ENCODE data around the gene CREB5.
A peak's percentile ranks its signal among the peaks of the same experiment; 100 is the strongest.

Gene CREB5

DNA sequence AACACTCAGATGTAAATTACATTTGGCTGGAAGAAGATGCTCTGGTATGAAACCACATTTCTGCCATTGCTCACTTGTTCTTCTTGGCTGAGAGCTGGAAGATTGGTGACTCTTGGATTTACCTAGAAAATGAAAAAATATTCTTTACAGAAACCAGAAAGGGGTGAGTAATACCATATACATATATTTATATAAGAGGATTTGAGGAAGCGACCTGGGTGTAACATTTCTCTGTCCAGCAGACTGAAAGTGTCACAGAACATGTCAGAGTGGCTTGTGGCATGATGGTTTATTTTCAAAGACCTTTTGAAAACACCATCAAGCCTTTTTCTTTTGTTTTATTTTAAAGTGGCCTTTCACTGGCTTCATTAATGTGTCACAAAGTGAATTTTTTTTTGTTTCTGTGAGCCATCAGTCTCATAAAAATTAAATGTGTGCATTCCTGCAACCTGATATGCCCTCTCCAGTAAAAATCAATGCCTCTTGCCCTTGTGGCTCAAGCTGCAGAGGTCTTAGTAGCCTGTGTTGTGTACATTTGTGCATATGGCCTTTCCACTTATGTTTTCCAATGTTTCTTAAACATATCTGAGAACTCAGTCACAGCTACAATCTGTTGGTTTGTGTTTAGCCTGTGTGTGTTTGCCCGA is 23.5 kb downstream of the CREB5 start:
- peak; percentile 25 for DNase-seq

DNA sequence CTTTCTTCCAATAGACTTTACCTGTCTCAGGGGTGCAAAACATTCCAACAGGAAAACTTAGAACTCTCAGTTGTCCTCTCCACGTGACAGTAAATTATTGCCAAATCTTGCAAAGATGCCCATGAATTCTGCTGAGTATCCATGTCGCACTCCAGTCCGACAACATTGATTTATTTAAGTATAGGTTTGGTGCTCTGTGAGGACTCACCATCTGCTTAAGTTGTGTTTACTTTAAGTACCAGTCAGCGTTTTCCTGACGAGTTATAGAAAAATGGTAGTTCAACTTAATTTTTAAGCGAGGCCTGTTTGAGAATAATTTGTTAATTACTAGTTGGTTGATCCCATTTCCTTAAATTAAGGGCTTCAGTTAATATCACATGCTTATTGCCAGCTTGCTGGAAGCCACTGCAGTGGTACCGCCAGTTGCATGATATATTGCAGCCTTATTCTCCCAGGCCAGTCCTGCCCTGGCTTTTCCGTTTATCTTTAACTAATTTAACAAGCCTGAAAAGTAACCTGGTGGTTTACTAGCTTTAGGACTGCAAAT is 27.8 kb downstream of the CREB5 start:
- peak; percentile 67 for DNase-seq

DNA sequence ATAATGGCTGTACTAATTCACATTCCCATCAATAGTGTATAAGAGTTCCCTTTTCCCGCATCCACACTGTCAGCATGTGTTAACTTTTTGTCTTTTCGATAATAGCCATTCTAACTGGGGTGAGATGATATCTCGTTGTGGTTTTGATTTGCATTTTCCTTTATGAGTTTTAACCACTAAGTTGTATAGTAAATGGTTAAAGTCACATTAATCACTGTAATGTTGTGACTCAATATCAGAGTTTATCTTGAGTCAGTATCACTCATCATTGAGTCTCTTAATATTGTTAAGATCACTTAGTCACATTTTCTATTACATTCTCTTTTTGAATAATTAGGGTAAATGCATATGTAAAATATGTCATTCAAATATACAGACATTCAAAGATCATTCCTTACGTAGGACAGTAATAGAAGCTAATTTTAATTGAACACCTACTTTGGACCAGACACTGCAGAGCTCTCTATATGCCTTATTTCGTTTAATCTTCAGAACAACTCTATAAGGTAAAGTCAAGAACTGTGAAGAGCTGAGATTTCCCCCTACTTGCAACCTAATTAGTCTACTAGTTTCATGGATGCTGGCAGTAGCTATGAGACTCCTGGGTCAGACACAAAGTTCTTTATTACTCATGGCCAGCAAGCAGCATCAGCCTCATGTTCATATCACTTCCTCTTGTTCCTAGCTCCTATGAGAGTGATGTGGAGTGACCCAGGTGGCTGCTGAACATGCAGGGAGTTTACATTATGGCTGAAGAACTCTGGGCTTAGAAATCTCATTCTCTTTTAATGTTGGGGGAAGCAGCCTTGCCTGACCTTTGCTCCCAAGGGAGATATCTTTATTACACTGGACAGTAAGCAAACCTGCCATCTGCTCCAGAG is 30.5 kb downstream of the CREB5 start:
- DNase-seq, result no peak

DNA sequence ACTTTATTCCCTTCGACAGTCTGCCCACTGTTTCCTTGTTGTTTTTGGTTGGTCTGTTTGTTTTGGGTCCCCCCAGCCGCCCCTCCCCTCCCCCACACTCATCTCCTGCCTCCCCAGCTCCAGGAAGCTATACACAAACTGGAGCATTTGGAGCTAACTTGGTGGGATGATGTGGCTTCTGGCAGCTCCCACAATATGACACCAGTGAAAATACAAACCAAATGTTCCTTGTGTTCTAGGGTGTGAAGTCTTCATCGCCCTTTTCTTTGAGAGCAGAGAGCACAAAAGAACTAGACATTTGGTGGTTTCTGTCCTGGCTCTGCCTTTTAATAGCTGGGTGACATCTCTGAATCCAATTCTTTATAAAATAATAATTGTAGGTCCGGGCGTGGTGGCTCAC is 33.8 kb downstream of the CREB5 start:
- DNase-seq, result no peak

DNA sequence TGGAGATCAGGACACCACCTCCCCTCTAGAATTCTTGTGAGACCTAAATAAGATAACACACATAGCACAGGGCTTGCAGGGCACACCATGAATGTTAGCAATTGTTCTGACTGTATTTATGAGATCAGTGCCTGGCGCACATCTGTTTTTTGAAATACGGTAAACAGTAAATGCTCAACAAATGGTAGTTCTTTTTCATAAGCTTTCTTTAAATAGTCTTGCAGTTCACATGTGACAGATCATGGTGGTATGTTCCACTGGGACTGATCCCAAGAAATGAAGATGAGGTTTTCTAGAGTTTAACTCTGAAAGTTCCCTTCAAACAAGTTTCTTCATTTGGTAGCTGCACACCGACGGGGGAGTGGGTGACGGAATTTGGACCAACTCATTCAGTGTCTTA is 34.8 kb downstream of the CREB5 start:
- no peak for DNase-seq

DNA sequence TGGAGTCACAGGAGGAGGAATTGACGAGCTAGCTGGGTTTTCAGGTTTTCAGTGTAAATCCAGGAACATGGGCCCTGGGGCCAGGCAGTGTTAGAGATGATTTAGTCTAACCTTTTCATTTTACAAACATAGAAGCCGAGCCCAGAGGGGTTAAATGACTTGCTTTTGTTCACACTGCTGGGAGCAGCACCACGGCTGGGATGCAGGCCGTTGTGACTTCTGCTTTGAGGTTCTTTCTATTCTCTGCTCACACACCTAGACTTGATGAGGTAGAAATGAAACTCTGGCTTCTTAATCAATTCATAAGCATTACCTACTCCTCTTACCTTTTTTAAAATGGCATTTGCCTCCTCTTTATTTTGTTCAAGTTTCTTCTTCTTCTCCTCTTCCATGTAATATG is 36.4 kb downstream of the CREB5 start:
- DNase-seq, result no peak

DNA sequence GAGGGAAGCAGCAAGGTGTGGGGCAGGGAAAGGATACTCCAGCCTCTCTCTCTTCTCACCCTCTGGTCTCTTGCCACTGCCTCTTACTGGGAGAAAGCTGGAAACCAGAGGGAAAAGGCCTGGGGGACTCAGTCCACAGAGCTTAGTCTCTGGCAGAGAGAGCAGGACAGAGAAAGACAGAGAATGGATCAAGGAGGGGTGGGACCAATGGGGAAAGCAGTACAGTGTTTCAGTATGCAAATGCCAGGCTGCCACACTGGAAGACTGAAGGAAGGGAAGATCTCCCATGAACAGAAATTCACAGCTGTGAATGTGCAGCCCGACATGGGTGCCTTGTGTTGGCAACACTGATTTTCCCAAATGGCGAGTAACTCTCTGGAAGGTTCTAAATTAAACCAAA is 40.4 kb downstream of the CREB5 start:
- no peak for DNase-seq

DNA sequence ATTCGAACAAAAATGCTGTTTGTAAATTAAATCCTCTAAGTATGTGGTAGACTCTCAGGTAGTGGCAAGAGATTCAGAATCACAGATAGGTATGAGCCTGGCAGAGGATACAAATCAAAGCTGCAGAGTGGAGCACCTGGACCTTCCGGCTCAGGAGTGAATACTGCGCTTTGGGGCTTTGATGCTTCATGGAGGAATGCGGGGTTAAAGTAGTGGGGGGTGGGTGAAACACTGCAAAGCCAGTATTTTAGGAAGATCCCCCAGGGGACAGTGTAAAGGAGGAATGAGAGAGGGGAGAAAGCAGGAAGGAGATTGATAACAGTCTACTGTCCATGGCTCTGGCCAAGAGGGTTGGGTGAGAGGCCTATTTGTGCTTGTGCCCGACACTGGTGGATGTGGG is 43.2 kb downstream of the CREB5 start:
- DNase-seq, result no peak

DNA sequence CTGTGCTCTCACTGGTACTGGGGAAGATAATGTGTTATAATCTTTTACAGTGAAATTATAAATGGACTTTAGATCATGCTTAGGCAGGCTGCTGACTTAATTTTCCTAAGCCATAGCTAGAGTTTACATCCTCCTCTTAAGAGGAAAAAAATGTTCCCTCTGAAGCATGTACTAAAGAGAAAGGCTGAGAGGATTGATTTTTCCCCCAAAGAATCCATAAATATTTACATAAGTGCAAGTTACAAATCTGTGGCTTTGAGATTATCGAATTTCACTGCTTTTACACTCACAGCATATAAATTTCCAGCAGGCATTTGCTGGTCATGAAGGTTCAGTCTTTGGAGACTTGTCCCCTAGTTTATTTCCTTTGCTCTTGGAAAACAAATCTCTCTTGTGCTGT is 43.7 kb downstream of the CREB5 start:
- no peak for DNase-seq

DNA sequence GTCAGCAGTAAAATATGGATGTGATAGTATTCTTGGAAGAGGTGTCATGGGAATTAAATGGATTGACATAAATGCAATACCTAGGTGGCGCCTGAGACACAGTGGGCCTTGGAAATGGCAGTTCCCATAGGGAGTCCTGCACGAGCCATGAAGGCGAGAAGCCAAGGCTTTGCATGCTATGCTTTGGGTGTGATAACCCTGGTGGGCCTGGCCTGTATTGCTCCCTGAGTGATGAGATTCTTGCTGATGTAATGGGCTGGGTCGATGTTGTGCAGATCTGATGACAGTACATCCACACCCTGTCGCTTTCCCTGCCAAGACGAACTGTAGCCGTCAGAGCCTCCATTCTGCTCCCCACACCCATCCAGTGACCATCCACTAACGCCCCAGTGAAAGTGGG is 46.4 kb downstream of the CREB5 start:
- no peak for DNase-seq

DNA sequence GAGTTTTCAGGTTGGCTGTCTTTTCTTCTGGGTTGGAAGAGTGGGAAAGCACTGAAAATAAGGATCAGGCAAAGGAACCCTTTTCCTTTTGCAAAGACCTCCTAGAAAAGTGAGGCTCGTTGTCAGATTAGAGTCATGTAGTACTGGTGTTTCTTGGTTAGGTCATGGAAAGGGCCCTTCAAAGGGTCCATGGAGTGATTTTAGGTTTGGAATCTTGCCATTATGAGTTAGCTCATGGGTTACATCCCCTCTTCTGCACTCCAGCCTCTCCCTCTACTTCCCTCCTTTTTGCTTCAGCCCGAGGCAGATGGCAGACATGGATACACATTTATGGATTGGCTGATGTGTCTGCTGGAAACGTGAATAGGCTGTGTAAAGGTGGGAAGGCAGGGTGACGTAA is 47.0 kb downstream of the CREB5 start:
- no peak for DNase-seq

DNA sequence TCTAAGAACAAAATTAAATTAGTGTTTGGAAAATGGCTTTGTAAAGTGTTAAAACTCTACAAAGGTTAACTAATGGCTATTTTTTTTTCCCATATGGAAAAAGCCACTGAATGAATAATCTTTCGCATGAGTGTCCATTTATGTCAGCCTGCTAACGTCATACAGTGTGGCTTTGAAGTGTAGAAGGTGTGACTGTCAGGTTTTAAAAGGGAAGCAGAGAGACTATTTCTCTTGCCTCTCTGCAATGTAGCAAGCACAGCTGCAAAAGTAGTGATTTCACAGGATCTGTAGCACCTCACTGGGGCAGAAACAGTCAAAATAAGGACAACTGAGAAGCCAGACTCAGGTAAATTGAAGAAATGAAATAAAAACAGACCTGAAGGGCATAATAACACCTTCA is 53.4 kb downstream of the CREB5 start:
- no peak for DNase-seq

DNA sequence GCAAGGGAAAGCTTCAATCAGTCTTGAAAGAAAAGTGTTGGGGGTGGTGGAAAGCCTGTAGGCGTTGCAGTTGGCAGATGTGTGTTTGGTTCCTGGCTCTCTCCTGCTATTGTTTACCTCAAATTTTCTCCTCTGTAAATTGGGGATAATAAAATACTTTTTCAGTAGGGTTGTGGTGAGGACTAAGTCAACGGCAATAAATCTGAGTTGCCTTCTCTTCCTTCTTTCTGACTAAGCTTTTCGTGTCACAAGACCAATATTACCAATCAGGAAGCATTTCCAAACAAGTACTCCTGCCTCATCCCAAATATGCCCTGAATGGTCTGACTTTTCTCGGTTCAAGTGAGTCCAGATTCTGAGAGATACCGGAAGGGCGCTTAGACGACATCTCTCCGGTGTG is 54.0 kb downstream of the CREB5 start:
- DNase-seq, result no peak

DNA sequence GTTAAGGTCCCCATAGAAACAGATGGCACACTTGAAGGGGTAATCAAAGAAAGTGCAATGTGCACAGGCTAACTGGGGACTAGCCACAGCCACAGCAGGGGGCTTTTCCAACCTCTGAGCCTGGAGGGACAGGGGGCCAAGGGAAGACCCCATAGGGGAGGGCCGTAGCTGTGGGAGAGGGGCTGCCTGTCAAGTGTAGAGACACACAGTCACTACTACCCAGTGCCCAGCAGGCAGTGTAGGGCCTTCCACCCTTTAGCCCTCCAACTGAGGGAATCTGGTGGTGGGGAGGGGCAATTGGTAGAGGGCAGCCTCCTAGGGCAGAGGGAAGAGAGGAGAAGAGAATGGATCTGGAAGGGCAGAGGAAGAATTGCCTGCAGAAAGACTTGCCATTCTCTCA is 54.6 kb downstream of the CREB5 start:
- no peak for DNase-seq

DNA sequence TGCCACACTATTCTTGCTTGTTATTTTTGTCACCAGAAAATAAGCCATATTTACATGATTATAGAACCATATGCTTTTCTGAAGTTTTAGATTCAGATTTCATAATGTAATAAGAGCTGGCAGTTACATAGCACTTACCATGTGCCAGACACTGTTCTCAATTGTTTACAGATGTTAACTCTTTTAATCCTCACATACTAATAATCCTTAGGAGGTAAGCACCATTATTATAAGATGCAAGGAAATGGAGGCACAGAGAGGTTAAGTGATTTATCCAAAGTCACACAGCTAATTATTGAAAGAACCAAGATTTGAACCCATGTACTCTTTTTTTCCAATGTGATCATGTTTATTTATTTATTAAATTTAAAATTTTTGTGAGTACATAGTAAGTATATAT is 57.2 kb downstream of the CREB5 start:
- no peak for DNase-seq

DNA sequence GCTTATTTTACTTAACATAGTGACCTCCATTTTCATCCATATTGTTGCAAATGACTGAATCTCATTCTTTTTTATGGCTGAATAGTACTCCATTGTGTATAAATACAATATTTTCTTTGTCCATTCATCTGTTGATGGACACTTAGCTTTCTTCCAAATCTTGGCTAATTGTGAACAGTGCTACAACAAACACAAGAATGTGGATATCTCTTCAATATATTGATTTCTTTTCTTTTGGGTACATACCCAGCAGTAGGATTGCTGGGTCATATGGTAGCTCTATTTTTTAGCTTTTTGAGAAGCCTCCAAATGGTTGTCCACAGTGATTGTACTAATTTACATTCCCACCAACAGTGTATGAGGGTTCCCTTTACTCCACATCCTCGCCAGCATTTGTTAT is 58.0 kb downstream of the CREB5 start:
- no peak for DNase-seq

DNA sequence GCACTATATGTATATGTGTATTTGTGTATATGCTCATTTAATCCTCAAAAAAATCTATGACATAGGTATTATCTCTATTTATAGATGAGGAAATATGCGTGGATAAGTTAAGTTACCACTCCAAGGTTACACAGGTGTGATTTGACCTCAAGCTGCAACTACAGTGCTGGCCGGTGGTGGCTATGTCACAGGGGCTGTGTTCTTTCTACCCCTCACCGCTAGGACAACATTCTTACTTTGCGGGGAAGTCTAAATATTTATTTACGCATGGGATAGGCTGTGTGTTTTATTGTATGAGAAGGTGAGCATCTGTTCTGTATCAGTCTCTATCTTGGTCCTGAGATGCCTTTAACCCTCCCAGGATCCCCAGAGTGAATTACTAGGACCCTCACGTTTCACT is 60.0 kb downstream of the CREB5 start:
- DNase-seq, result no peak

DNA sequence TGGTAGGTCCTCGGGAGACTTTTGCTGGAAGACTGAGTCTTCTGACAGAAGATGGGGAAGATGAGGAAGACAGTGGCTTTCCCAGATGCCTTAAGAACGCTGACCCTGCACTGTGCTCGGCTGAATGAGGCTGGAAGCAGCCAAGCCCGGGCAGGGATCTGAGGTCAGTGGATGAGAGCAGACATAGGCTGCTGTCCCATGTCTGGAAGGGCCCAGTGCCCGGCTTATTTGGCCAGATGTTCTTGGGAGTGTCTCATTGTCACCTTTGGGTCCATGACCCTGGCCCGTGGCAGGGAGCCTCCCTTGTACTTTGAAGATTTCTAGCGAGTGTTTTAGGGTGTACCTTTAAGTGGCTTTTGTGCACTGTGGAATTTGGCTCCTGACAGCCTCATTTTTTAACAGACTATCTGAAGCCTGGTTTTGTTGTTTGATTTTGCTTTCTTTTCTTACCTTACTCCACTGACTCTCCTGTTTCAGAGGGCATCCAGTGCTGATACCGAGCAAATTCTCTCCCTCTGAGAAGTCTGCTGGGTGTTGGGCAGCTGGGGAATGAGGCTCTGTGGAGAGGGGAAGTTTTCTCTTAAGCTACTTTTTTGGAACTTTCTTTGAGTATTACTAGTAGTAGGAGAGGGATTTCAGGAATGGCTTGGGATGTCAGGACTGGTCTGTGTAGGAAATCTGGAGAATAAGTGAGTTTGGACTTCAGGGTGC is 61.4 kb downstream of the CREB5 start:
- DNase-seq, result no peak

DNA sequence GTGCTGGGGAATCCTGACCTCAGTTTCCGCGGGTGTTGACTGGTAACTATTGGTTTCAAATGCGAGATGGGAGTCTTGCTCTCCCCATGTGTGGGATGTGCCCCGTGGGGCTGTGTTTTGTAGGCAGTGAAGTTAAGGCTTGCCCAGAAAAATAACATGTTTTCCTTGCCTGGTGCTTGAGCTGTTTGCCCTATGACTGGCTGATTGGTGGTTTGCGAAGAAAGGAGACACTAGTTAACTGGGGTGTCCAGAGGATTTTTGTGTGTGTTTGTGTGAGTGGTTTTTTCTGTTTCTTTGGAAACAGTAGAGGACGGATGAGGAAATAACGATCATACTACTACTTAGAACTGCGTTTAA is 61.9 kb downstream of the CREB5 start:
- DNase-seq, result no peak

DNA sequence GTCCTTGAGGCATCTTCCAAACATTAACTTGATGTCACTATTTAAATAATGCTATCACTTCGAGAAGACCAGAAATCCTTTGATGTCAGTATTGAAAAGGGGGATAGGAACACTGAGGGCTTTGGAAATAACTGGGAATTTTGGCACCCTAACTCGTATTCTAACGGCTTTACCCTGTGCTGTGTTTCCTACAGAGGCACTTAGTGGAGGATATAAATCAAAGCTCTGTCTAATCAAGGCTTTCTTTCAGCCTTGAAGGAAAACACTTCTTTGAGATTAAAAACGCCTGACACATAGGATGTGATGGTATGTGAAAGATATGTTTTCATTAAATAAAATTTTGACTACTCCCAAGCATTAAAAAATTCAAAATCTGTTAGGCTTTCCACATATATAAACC is 62.3 kb downstream of the CREB5 start:
- DNase-seq, result no peak

DNA sequence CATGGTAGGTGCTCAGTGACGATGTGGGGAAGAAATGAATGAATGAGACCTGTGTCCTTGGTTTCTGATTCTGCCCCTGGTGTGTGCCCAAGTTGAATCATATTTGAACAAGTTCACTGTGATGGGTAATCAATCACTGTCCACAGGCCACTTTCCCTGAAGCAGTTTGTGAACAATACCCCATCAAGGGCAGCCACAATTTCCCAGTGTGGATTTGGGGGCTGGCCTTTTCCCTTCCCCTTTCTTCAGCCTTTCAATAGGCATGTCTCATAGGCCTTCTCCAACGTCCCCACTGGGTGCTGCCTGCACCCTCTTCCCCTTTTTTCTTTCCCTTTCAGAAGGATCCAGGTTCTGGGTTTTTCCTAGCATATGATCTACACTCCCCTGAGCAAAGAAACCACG is 64.7 kb downstream of the CREB5 start:
- no peak for DNase-seq

DNA sequence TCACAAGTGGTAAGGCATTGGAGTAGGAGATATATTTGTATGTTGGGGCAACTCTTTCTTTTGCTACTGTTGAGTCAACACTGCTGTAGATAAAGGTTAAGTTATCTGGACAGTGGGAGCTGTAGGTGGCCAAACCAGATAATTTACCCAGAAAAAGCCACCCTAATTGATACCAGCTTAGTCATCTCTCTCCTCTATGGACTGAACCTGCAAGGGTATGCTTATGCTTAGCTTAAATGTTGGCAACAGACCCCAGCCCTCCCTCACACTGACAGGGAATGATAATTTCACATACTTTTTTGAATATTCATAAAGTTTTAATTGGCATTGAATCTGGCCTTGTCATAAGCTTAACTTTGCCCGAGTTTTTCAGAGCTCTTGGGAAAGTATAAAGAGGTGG is 66.3 kb downstream of the CREB5 start:
- no peak for DNase-seq

DNA sequence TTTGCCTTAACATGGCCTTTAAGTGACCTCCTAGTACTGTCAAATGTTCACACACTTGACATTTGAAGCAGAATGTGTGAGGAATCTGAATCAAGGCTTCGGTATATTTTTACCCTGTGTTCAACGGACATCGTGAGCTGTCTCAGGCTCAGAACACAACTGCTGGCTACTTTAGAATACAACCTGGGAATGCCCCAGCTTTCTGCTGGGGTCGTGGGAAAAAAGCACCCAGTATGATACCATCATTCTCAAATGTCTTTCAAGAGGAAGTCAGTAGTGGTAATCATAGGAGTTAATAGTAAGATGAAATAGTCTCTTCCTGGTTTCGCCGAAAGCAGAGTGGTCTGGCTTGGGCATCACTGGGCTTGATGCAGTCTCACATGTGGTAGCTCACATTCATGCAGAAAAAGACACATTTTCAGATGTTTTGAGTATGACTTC is 67.2 kb downstream of the CREB5 start:
- no peak for DNase-seq

DNA sequence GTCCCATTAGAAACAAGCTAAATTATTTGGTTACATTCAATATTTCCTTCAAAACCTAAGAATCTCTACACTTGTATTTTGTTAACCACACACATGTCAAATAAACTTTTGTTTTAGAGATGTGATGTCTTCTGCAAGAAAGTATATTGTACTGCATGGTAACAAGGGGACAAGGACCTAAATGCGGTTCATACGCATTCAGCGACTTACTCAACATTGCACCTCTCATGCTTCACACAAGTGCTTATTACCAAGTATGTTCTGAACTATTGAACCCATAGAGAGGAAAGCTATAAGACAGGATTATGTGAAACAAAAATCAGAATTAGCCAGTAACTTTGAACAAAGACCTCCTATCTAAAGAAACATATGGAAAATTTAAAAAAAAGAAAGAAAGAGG is 68.3 kb downstream of the CREB5 start:
- DNase-seq, result no peak
